Skeletal muscle tissue (tissue), 4 donors: ENCODE results near the gene UGT1A6. TPM values are rescaled to one million over a fixed set of nuclear protein-coding genes. Genes with fewer than 3 reads are reported as not detected.
"Not testable (repeated sequence)": the region's sequence is repeated elsewhere in the genome, so short reads cannot be mapped to it uniquely, and the experiment has no call there.

Source experiments
- H3K27ac ChIP-seq: one replicate; pipeline ENCODE4 v1.7.0; 2013; ENCODE audit warnings: mild to moderate bottlenecking, low read depth, low read length, inconsistent platforms
- H3K27me3 ChIP-seq, 3 donors: one replicate each; pipeline ENCODE4 v1.7.0; 2013; ENCODE audit warnings: low read length in 3 of 3; ENCODE audit not compliant: control insufficient read depth in 3 of 3, insufficient read depth in 3 of 3
- H3K36me3 ChIP-seq, 3 donors: one replicate each; pipeline ENCODE4 v1.7.0; 2013; ENCODE audit warnings: low read length in 3 of 3; ENCODE audit not compliant: control insufficient read depth in 3 of 3, insufficient read depth in 3 of 3
- H3K4me1 ChIP-seq, 3 donors: one replicate each; pipeline ENCODE4 v1.7.0; 2013; ENCODE audit warnings: low read length in 3 of 3, mild to moderate bottlenecking in 3 of 3; ENCODE audit not compliant: control insufficient read depth in 3 of 3, insufficient read depth in 3 of 3
- H3K4me3 ChIP-seq, 3 donors: one replicate each; pipeline ENCODE4 v1.7.0; 2013; ENCODE audit warnings: low read length in 3 of 3
- H3K9ac ChIP-seq, 3 donors: one replicate each; pipeline ENCODE4 v1.7.0; 2013; ENCODE audit warnings: low read length in 3 of 3, mild to moderate bottlenecking in 3 of 3, moderate library complexity in 2 of 3, low read depth in 1 of 3
- H3K9me3 ChIP-seq, 3 donors: one replicate each; pipeline ENCODE4 v1.7.0; 2013; ENCODE audit warnings: low read length in 3 of 3; ENCODE audit not compliant: control insufficient read depth in 3 of 3
- total RNA-seq: library from RNA; depleted of rRNA; stranded (reverse); fragments of >200 nt; gene quantifications from one replicate; pipeline ENCODE4 v1.2.3, GENCODE V29; 2014
- donor health status: Osteomylitis.

Gene UGT1A6
- total RNA-seq, 1 donor from 2014 or later, result 0.52 TPM

- no peaks in the 10 kb centered on the region for H3K9me3 ChIP-seq
- no peaks in the 10 kb centered on the region for H3K4me1 ChIP-seq
- H3K4me3 ChIP-seq, result no peak overlapping the region
- no peaks in the 10 kb centered on the region for H3K36me3 ChIP-seq
- H3K27ac ChIP-seq, result no peak overlapping the region
- H3K27me3 ChIP-seq, result no peaks in the 10 kb centered on the region
- H3K9ac ChIP-seq, result no peak overlapping the region
Measured at GRCh38 chr2:233699424-233700027, 6.8 kb downstream of the UGT1A6 start.

- no peaks in the 10 kb centered on the region for H3K27me3 ChIP-seq
- no peaks in the 10 kb centered on the region for H3K36me3 ChIP-seq
- no peaks in the 10 kb centered on the region for H3K9me3 ChIP-seq
- H3K27ac ChIP-seq, result no peak overlapping the region
- H3K9ac ChIP-seq, result no peak overlapping the region
- no peaks in the 10 kb centered on the region for H3K4me1 ChIP-seq
- no peak overlapping the region for H3K4me3 ChIP-seq
Measured at GRCh38 chr2:233700028-233700635, 7.4 kb downstream of the UGT1A6 start.

- not testable (repeated sequence) for H3K9ac ChIP-seq, H3K9me3 ChIP-seq, H3K36me3 ChIP-seq
Measured at GRCh38 chr2:233700842-233701241, 8.2 kb downstream of the UGT1A6 start.

GRCh38 chr2:233702238-233702637 lies 9.5 kb downstream of the UGT1A6 start:
- H3K9me3 ChIP-seq, result no peaks in the 10 kb centered on the region
- H3K27me3 ChIP-seq, result no peaks in the 10 kb centered on the region
- H3K4me1 ChIP-seq, result no peaks in the 10 kb centered on the region
- no peaks in the 10 kb centered on the region for H3K36me3 ChIP-seq
- H3K9ac ChIP-seq, result no peak overlapping the region
- H3K27ac ChIP-seq, result no peak overlapping the region
- H3K4me3 ChIP-seq, result no peak overlapping the region

More at GRCh38 chr2:233700842-233701241, 8.2 kb downstream of the UGT1A6 start:
- not testable (repeated sequence) for H3K4me3 ChIP-seq, H3K27me3 ChIP-seq, H3K27ac ChIP-seq, H3K4me1 ChIP-seq

GRCh38 chr2:233705911-233706506 lies 13.3 kb downstream of the UGT1A6 start:
- no peaks in the 10 kb centered on the region for H3K36me3 ChIP-seq
- no peak overlapping the region for H3K4me3 ChIP-seq
- H3K27me3 ChIP-seq, result no peaks in the 10 kb centered on the region
- no peak overlapping the region for H3K27ac ChIP-seq
- H3K9ac ChIP-seq, result no peak overlapping the region
- H3K9me3 ChIP-seq, result no peaks in the 10 kb centered on the region
- H3K4me1 ChIP-seq, result no peaks in the 10 kb centered on the region

- H3K9me3 ChIP-seq, result no peaks in the 10 kb centered on the region
Measured at GRCh38 chr2:233706720-233707119, 14.0 kb downstream of the UGT1A6 start.

GRCh38 chr2:233707940-233708644 lies 15.4 kb downstream of the UGT1A6 start:
- Histone ChIP-seq H3K27ac (no peak overlapping the region), H3K4me3 (no peak overlapping the region), H3K9me3 (no peaks in the 10 kb centered on the region), H3K4me1 (no peaks in the 10 kb centered on the region), H3K36me3 (no peaks in the 10 kb centered on the region), H3K9ac (no peak overlapping the region), H3K27me3 (peaks cover 0 to 3% (median 0%) of the 10 kb centered on the region in 3 donors)

More at GRCh38 chr2:233706720-233707119, 14.0 kb downstream of the UGT1A6 start:
- no peak overlapping the region for H3K9ac ChIP-seq
- H3K27me3 ChIP-seq, result no peaks in the 10 kb centered on the region
- H3K27ac ChIP-seq, result no peak overlapping the region
- no peaks in the 10 kb centered on the region for H3K4me1 ChIP-seq
- no peak overlapping the region for H3K4me3 ChIP-seq
- no peaks in the 10 kb centered on the region for H3K36me3 ChIP-seq

- H3K4me1 ChIP-seq, result no peaks in the 10 kb centered on the region
- H3K27me3 ChIP-seq, result peaks cover 0 to 3% (median 0%) of the 10 kb centered on the region in 3 donors
- no peak overlapping the region for H3K27ac ChIP-seq
- no peaks in the 10 kb centered on the region for H3K36me3 ChIP-seq
- H3K4me3 ChIP-seq, result no peak overlapping the region
- no peaks in the 10 kb centered on the region for H3K9me3 ChIP-seq
- H3K9ac ChIP-seq, result no peak overlapping the region
Measured at GRCh38 chr2:233708942-233709341, 16.3 kb downstream of the UGT1A6 start.

GRCh38 chr2:233711312-233712008 lies 18.8 kb downstream of the UGT1A6 start:
- Histone ChIP-seq H3K9me3 (no peaks in the 10 kb centered on the region), H3K27me3 (peaks cover 0 to 3% (median 0%) of the 10 kb centered on the region in 3 donors), H3K36me3 (no peaks in the 10 kb centered on the region), H3K9ac (no peak overlapping the region), H3K4me1 (no peaks in the 10 kb centered on the region), H3K27ac (no peak overlapping the region), H3K4me3 (no peak overlapping the region)
